OCI-LY3 (cell line): Measurements from ENCODE around the gene ARHGAP18.

Experiments used
- H2AFZ ChIP-seq: fragments of 200-600, 300-600 bp; shearing (Covaris generic); 2 replicates; pipeline ENCODE4 v1.6.0; 2014; ENCODE audit warnings: antibody characterized with exemption, low read depth, low read length
- H3K27ac ChIP-seq: fragments of 200-600, 300-600 bp; sonication (generic); 2 replicates; pipeline ENCODE4 v1.5.1; 2014; ENCODE audit warnings: mild to moderate bottlenecking, low read length, moderate library complexity, mixed read lengths
- H3K27me3 ChIP-seq: fragments of 200-600, 300-600 bp; sonication (generic); 2 replicates; pipeline ENCODE4 v1.6.1; 2014; ENCODE audit warnings: low read depth, low read length, mixed read lengths
- H3K36me3 ChIP-seq: fragments of 200-600, 300-600 bp; sonication (generic); replicated peaks from 2 replicates; pipeline ENCODE3; 2014; ENCODE audit warnings: low read depth, low read length, mixed read lengths
- H3K4me1 ChIP-seq: fragments of 300-600, 200-600 bp; sonication (generic); 2 replicates; pipeline ENCODE4 v1.6.1; 2014; ENCODE audit warnings: low read length, mixed read lengths
- H3K4me2 ChIP-seq: fragments of 200-600, 300-600 bp; sonication (generic); 2 replicates; pipeline ENCODE4 v1.6.1; 2014; ENCODE audit warnings: low read length, mixed read lengths
- H3K4me3 ChIP-seq: fragments of 300-600, 200-600 bp; sonication (generic); 2 replicates; pipeline ENCODE4 v1.5.1; 2014; ENCODE audit warnings: antibody characterized with exemption, mild to moderate bottlenecking, low read length, moderate library complexity
- H3K79me2 ChIP-seq: fragments of 300-600, 200-600 bp; shearing (Covaris generic); 2 replicates; pipeline ENCODE4 v1.6.1; 2014; ENCODE audit warnings: mild to moderate bottlenecking, low read length, mixed read lengths
- H3K9ac ChIP-seq: fragments of 300-600, 200-600 bp; shearing (Covaris generic); 2 replicates; pipeline ENCODE4 v1.6.0; 2014; ENCODE audit warnings: mild to moderate bottlenecking, low read length, moderate library complexity
- H3K9me3 ChIP-seq: fragments of 200-600, 300-600 bp; shearing (Covaris generic); 2 replicates; pipeline ENCODE4 v1.6.1; 2014; ENCODE audit warnings: low read length, mixed read lengths; ENCODE audit not compliant: insufficient read depth
- H4K20me1 ChIP-seq: fragments of 200-600, 300-600 bp; sonication (generic); 2 replicates; pipeline ENCODE4 v1.6.1; 2016; ENCODE audit warnings: low read length, mixed read lengths; ENCODE audit not compliant: insufficient read depth
- EZH2phosphoT487 ChIP-seq: fragments of 200-600 bp; shearing (Covaris generic); IDR thresholded peaks from 2 replicates; pipeline ENCODE4 v1.6.1; 2018; ENCODE audit warnings: antibody characterized with exemption, mixed run types, low read depth
- TF ChIP-seq, protein P1 (sequence below): fragments of 200-600, 300-600 bp; sonication (generic); IDR thresholded peaks from 2 replicates; pipeline ENCODE4 v1.5.1; 2014; ENCODE audit warnings: antibody characterized with exemption, low read length, low read depth

ARHGAP18 gene

DNA sequence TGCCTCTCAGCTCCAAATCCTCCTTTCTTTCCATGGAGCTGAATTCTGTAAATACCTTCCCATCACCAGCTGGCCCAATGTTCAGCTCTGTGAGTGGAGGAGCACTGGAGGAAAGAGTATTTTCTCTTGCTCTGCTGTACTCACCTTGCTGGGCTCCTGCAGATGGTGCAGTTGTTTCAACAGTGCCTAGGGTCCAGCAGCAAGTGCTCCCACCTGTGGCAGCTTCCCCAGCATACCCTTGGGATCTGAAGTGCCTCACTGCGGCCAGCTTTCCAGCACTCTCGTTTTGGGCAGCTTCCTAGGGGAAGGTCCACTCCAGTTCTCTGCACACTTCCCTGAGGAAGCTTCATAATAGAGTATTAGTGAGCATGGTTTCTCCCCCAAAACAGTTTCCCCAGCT is 170.9 kb downstream of the ARHGAP18 start:
- no peaks in the 10 kb centered on the region for H3K27me3 ChIP-seq
- H3K4me3 ChIP-seq = no peak overlapping the region
- H3K79me2 ChIP-seq = no peaks in the 10 kb centered on the region
- H2AFZ ChIP-seq = no peak overlapping the region
- no peaks in the 10 kb centered on the region for H3K4me1 ChIP-seq
- H3K9ac ChIP-seq = no peak overlapping the region
- H3K4me2 ChIP-seq = no peak overlapping the region
- H4K20me1 ChIP-seq = no peaks in the 10 kb centered on the region
- TF ChIP-seq EZH2phosphoT487 = no peak
- TF ChIP-seq, protein P1, sequence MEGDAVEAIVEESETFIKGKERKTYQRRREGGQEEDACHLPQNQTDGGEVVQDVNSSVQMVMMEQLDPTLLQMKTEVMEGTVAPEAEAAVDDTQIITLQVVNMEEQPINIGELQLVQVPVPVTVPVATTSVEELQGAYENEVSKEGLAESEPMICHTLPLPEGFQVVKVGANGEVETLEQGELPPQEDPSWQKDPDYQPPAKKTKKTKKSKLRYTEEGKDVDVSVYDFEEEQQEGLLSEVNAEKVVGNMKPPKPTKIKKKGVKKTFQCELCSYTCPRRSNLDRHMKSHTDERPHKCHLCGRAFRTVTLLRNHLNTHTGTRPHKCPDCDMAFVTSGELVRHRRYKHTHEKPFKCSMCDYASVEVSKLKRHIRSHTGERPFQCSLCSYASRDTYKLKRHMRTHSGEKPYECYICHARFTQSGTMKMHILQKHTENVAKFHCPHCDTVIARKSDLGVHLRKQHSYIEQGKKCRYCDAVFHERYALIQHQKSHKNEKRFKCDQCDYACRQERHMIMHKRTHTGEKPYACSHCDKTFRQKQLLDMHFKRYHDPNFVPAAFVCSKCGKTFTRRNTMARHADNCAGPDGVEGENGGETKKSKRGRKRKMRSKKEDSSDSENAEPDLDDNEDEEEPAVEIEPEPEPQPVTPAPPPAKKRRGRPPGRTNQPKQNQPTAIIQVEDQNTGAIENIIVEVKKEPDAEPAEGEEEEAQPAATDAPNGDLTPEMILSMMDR = no peak
- H3K36me3 ChIP-seq = no peaks in the 10 kb centered on the region
- H3K27ac ChIP-seq = no peak overlapping the region
- no peaks in the 10 kb centered on the region for H3K9me3 ChIP-seq

DNA sequence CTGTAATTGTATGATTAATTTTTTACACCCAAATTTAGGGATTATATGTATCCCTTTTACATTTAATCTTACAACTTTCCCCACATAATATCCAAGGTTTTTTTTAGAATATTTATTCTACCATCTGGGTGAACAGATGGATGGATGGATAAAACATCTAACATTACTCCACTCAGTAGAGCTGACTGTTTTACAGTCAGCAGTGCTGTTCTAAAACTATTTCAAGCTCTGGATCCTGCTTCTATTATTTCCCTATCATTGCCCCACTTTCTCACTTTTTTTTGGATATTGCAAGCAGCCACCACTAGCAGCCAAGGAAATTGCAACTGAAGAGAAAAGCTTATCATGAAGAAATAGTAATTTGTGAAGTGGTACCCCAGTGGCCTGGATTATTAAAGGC is 173.7 kb downstream of the ARHGAP18 start:
- no peak for TF ChIP-seq EZH2phosphoT487
- TF ChIP-seq, protein P1 = no peak
- no peak overlapping the region for H3K27ac ChIP-seq
- H3K4me3 ChIP-seq = no peak overlapping the region
- H3K27me3 ChIP-seq = no peaks in the 10 kb centered on the region
- no peaks in the 10 kb centered on the region for H3K79me2 ChIP-seq
- no peak overlapping the region for H2AFZ ChIP-seq
- no peaks in the 10 kb centered on the region for H3K36me3 ChIP-seq
- H4K20me1 ChIP-seq = no peaks in the 10 kb centered on the region
- no peaks in the 10 kb centered on the region for H3K9me3 ChIP-seq
- H3K4me1 ChIP-seq = no peaks in the 10 kb centered on the region
- no peak overlapping the region for H3K4me2 ChIP-seq
- H3K9ac ChIP-seq = no peak overlapping the region

DNA sequence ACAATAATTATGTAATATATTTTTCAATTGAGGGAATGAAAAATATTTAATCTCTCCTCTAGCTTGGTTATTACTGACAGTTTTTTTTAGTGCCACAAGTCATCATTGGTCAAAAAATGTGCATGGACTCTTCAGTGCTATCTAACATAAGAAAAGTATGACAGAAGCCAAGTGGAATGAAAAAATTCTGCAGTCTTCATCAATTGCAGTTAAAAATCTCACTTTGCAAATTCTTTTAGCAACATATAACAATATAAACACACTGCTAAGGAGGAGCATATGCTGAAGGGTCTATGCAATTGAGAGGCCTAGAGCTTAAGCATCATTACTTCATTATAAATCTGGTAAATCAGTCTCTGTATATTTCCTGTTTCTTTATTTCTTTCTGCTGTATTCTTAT is 175.1 kb downstream of the ARHGAP18 start:
- Histone ChIP-seq H3K4me2 (no peak overlapping the region), H2AFZ (no peak overlapping the region), H3K36me3 (no peaks in the 10 kb centered on the region), H3K9me3 (no peaks in the 10 kb centered on the region), H3K9ac (no peak overlapping the region), H3K4me3 (no peak overlapping the region), H3K27me3 (no peaks in the 10 kb centered on the region), H3K27ac (no peak overlapping the region), H3K4me1 (no peaks in the 10 kb centered on the region), H3K79me2 (no peaks in the 10 kb centered on the region), H4K20me1 (no peaks in the 10 kb centered on the region)
- TF ChIP-seq, protein P1 = no peak
- TF ChIP-seq EZH2phosphoT487 = no peak
